Iris pigment epithelial cell (primary cell): Measurements from ENCODE around the gene MIER2.
"Not testable (repeated sequence)": the region's sequence is repeated elsewhere in the genome, so short reads cannot be mapped to it uniquely, and the experiment has no call there.

Experiments used
- DNase-seq: peaks from one replicate; pipeline ENCODE4 v3.0.0-alpha.2; 2011; ENCODE audit warnings: low read depth

MIER2 gene

GRCh38 chr19:283395-283794 is 61.2 kb downstream of the MIER2 start:
- DNase-seq = no peak

DNA sequence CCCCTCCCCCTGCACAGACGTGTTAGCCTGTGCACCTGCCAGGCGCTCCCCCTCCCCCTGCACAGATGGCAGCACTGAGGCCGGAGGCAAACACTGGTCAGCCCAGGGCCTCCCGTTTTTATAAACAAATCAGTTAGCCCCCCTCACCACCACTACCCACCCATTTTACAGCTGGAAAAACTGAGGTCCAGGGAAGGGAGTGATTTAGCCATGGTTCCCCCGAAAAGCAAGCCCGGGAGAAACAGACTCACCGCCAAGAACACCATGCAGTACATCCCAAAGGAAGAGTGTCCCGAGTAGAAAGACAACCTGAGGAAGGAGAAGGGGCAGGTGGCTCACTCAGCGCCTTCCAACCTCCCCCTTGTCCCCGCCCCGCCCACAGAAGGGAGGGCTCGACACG is 62.1 kb downstream of the MIER2 start:
- no peak for DNase-seq

- DNase-seq = no peak
Measured at GRCh38 chr19:281992-282391, 62.6 kb downstream of the MIER2 start.

- no peak for DNase-seq
Measured at GRCh38 chr19:281156-281853, 63.3 kb downstream of the MIER2 start.

- no peak for DNase-seq
Measured at GRCh38 chr19:280541-281009, 64.0 kb downstream of the MIER2 start.

GRCh38 chr19:279656-280055 is 64.9 kb downstream of the MIER2 start:
- DNase-seq = no peak

DNA sequence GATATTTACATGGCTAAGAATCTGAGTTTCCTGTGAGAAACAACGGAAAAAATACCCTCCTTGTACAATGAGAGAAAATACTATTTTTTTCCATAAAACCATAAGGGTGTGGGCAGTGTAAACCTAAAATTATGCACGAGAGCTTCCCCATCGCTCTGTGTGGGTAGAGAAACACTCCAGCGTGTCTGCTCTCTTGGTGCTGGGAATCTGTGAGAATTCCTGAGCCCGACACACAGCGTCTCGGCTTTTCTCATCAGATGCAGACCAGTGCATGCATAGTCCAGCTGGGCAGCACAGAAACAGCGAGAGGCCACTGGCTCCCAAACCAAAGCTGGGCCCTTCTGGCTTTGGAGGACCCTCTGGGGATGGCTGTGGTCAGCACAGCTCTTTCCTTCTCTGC is 65.4 kb downstream of the MIER2 start:
- no peak for DNase-seq

DNA sequence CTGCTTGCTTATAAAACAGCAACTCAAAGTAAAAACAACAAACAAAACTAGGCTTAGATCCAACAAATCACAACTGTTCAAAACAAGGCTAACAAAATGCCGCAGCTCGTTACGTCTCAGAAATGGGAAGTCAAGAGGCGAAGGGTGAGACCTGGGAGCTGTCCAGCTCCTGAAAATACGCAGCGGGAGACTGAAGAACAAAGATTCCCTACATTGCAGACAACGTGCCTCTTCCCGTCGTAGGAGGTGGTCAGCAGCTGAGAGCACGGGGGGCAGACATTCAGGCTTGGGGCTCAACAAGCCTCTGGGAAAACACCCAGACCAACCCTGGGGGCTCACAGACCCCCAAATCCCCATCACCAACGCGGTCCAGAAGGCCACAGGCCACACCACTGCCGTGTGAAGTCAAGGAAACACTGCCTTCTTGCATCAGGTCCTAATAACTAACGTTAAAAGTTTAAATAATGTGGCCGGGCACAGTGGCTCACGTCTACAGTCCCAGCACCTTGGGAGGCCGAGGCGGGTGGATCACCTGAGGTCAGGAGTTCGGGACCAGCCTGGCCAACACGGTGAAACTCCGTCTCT is 66.9 kb downstream of the MIER2 start:
- peak; percentile 50 for DNase-seq

GRCh38 chr19:277131-277530 is 67.5 kb downstream of the MIER2 start:
- DNase-seq = no peak

GRCh38 chr19:275958-276646 is 68.5 kb downstream of the MIER2 start:
- no peak for DNase-seq

- DNase-seq = no peak
Measured at GRCh38 chr19:275000-275399, 69.6 kb downstream of the MIER2 start.

DNA sequence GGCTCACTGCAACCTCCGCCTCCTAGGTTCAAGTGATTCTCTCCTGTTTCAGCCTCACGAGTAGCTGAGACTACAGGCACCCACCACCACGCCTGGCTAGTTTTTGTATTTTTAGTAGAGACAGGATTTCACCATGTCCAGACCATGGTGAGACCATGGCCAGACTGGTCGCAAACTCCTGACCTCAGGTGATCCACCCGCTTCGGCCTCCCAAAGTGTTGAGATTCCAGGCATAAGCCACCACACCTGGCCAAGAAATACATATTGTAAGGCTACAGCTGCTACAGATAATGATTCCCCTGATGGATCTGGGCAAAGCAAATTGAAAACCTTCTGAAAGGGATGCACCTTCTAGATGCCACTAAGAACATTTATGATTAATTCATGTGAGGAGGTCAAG is 71.2 kb downstream of the MIER2 start:
- no peak for DNase-seq

DNA sequence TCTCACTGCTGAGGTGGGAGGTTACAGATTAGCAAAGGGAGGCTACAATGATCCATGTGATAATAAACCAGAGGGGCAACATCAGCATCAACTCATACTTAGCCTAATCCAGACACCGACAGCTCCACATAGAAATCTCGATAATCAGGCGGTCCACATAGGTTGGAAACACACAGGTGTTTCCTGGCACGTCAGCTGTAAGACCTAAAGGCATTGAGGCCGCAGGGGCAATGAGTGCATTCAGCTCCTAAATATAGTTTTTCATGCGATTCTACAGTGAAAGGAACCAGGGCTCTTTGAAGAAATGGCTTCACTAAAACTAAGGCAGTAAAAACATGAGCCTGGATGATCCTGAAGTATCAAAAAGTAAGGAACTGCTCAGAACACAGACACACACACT is 72.7 kb downstream of the MIER2 start:
- DNase-seq = no peak

DNA sequence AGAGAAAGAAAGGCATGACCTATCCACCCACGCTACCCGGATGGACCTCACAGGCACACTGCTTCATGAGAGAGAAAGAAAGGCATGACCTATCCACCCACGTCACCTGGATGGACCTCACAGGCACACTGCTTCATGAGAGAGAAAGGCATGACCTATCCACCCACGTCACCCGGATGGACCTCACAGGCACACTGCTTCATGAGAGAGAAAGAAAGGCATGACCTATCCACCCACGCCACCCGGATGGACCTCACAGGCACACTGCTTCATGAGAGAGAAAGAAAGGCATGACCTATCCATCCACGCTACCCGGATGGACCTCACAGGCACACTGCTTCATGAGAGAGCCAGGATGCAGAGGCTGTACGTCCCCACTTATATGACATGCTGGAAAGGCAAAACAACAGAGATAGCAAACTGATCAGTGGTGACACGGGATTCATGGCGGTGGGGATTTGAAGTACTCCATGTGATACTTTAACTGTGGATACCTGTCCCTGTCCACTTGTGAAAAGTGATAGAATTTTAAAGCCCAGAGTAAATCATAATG is 73.8 kb downstream of the MIER2 start:
- DNase-seq = not testable (repeated sequence)

DNA sequence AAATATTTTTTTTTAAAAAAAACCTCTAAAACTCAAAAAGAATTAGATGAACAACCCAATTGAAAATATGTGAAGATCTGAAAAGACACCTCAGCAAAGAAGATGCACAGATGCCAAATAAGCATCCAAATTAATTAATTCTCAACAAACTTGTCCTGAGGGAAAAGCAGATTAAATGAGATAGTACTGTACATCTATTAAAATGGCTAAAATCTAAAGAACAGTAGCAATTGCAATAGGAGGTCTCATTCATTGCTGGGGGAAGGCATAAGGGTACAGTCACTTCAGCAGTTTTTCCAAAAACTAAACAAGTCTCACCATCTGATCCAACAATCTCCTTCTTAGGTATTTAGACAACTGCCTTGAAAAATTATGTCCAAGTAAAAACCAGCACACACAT is 75.4 kb downstream of the MIER2 start:
- DNase-seq = no peak

GRCh38 chr19:262125-262524 is 82.5 kb downstream of the MIER2 start:
- no peak for DNase-seq

GRCh38 chr19:256804-257203 is 87.8 kb downstream of the MIER2 start:
- not testable (repeated sequence) for DNase-seq
